HepG2 (cell line): ENCODE measurements around the gene ZFPL1. TPM values are rescaled to one million over a fixed set of nuclear protein-coding genes. Genes with fewer than 3 reads are reported as not detected.
A peak's percentile ranks its signal among the peaks of the same experiment; 100 is the strongest.

Source experiments
- ARHGAP35 ChIP-seq: sonication (generic); formaldehyde crosslinking; IDR thresholded peaks from 2 replicates; pipeline ENCODE4 v1.9.0; 2022; ENCODE audit warnings: mild to moderate bottlenecking, inconsistent platforms, moderate library complexity, missing genetic modification reagents, borderline replicate concordance
- CCAR2 ChIP-seq: fragments of 200-400 bp; formaldehyde crosslinking; optimal IDR thresholded peaks from 2 replicates; pipeline ENCODE3; 2018; ENCODE audit warnings: low read depth, mild to moderate bottlenecking, low read length, moderate library complexity
- ETV6 ChIP-seq: sonication (generic); formaldehyde crosslinking; conservative IDR thresholded peaks from 2 replicates; pipeline ENCODE4 v1.4.0; 2020; ENCODE audit warnings: missing genetic modification reagents
- EZH2 ChIP-seq: conservative IDR thresholded peaks from 2 replicates; pipeline ENCODE4 v1.6.1; 2012; ENCODE audit warnings: mild to moderate bottlenecking, low read depth, low read length, moderate library complexity
- MED1 ChIP-seq: sonication (generic); formaldehyde crosslinking; IDR thresholded peaks from 2 replicates; pipeline ENCODE4 v1.4.0; 2020; ENCODE audit warnings: missing genetic modification reagents
- NBN ChIP-seq: fragments of 450-650 bp; conservative IDR thresholded peaks from 2 replicates; pipeline ENCODE4 v1.6.1; 2017
- TSC22D2 ChIP-seq: sonication (generic); formaldehyde crosslinking; IDR thresholded peaks from 2 replicates; pipeline ENCODE4 v1.5.1; 2020; ENCODE audit warnings: missing genetic modification reagents, mild to moderate bottlenecking, borderline replicate concordance
- ZBED4 ChIP-seq: sonication (generic); formaldehyde crosslinking; IDR thresholded peaks from 2 replicates; pipeline ENCODE4 v1.4.0; 2020; ENCODE audit warnings: missing genetic modification reagents, borderline replicate concordance
- ZBTB38 ChIP-seq: sonication (generic); formaldehyde crosslinking; IDR thresholded peaks from 2 replicates; pipeline ENCODE4 v1.5.1; 2020; ENCODE audit warnings: mild to moderate bottlenecking, missing genetic modification reagents
- ZBTB7A ChIP-seq: sonication (generic); formaldehyde crosslinking; IDR thresholded peaks from 2 replicates; pipeline ENCODE4 v1.8.0; 2022; ENCODE audit warnings: mild to moderate bottlenecking, missing genetic modification reagents
- ZBTB8A ChIP-seq: sonication (generic); formaldehyde crosslinking; IDR thresholded peaks from 2 replicates; pipeline ENCODE4 v1.4.0; 2020; ENCODE audit warnings: mild to moderate bottlenecking, low read depth, missing genetic modification reagents, borderline replicate concordance
- ZEB1 ChIP-seq: IDR thresholded peaks from 2 replicates; pipeline ENCODE4 v1.6.1; 2012; ENCODE audit warnings: mild to moderate bottlenecking, low read depth, inconsistent platforms; ENCODE audit not compliant: insufficient replicate concordance
- ZFP41 ChIP-seq: sonication (generic); formaldehyde crosslinking; IDR thresholded peaks from 2 replicates; pipeline ENCODE4 v1.4.0; 2020; ENCODE audit warnings: mild to moderate bottlenecking, missing genetic modification reagents, borderline replicate concordance
- ZKSCAN5 ChIP-seq: sonication (generic); formaldehyde crosslinking; IDR thresholded peaks from 2 replicates; pipeline ENCODE4 v1.5.1; 2020; ENCODE audit warnings: mild to moderate bottlenecking, missing genetic modification reagents
- ZNF143 ChIP-seq: sonication (generic); formaldehyde crosslinking; IDR thresholded peaks from 2 replicates; pipeline ENCODE4 v1.4.0; 2020; ENCODE audit warnings: missing genetic modification reagents
- ZNF354B ChIP-seq: sonication (generic); formaldehyde crosslinking; IDR thresholded peaks from 2 replicates; pipeline ENCODE4 v1.8.0; 2022; ENCODE audit warnings: mild to moderate bottlenecking, missing genetic modification reagents
- ZNF430 ChIP-seq: sonication (generic); formaldehyde crosslinking; IDR thresholded peaks from 2 replicates; pipeline ENCODE4 v1.9.0; 2021; ENCODE audit warnings: mild to moderate bottlenecking, missing genetic modification reagents
- ZNF607 ChIP-seq: sonication (generic); formaldehyde crosslinking; IDR thresholded peaks from 2 replicates; pipeline ENCODE4 v1.5.1; 2020; ENCODE audit warnings: missing genetic modification reagents, mild to moderate bottlenecking, borderline replicate concordance
- ZSCAN20 ChIP-seq: sonication (generic); formaldehyde crosslinking; IDR thresholded peaks from 2 replicates; pipeline ENCODE4 v1.4.0; 2020; ENCODE audit warnings: missing genetic modification reagents, mild to moderate bottlenecking, borderline replicate concordance
- ZSCAN25 ChIP-seq: sonication (generic); formaldehyde crosslinking; IDR thresholded peaks from 2 replicates; pipeline ENCODE4 v1.8.0; 2022; ENCODE audit warnings: mild to moderate bottlenecking, missing genetic modification reagents
- polyA plus RNA-seq, 8 experiments: library from polyadenylated mRNA; depleted of rRNA in 3 of 8; stranded (reverse) in 7 of 8; unstranded in 1 of 8; fragments of >200 nt; fragmentation: Illumina TruSeq in 4 of 8; extraction: Trizol in 4 of 8; gene quantifications; 2 replicates each; pipeline versions ENCODE4 v1.2.1 to v1.2.3, GENCODE V29; 2011 to 2016; ENCODE audit warnings: low read depth in 4 of 8, missing spikeins in 1 of 8, mixed read lengths in 1 of 8; ENCODE audit not compliant: insufficient read depth in 1 of 8
- total RNA-seq, 5 experiments: library from RNA; depleted of rRNA; stranded (reverse); fragments of >200 nt; fragmentation: Illumina TruSeq; extraction: Trizol; gene quantifications; 2 replicates each; pipeline ENCODE4 v1.2.3, GENCODE V29; 2016; ENCODE audit warnings: low read depth in 1 of 5
- TF ChIP-seq, protein P1 (sequence below), 2 experiments: sonication (generic) in 1 of 2; formaldehyde crosslinking in 1 of 2; IDR thresholded peaks; 2 replicates each; pipeline versions ENCODE4 v1.4.0 to v1.6.1; 2016 to 2020; ENCODE audit warnings: borderline replicate concordance in 1 of 2, low read depth in 1 of 2, mild to moderate bottlenecking in 1 of 2, missing genetic modification reagents in 1 of 2

Gene ZFPL1
- total and polyA plus RNA-seq, 2 of the 13 experiments (the other 11 are each of a cell fraction or from before 2014, with no cell fraction given), result 32.2 to 56.0 TPM

- TF ChIP-seq EZH2, result no peak
- peak; percentile 34; the same call in 1 of the 2 replicates for TF ChIP-seq ARHGAP35 (CRISPR knock-in tag)
- peak; percentile 42; the same call in 1 of the 2 replicates for TF ChIP-seq MED1 (CRISPR knock-in tag)
- no peak for TF ChIP-seq ZBTB8A
- no peak for TF ChIP-seq TSC22D2 (CRISPR knock-in tag)
- TF ChIP-seq ZSCAN20 (CRISPR knock-in tag), result no peak
- TF ChIP-seq CCAR2, result no peak
- no peak; the same call in 1 of the 2 replicates for TF ChIP-seq ZBED4 (CRISPR knock-in tag)
- no peak for TF ChIP-seq NBN
- TF ChIP-seq, protein P1, sequence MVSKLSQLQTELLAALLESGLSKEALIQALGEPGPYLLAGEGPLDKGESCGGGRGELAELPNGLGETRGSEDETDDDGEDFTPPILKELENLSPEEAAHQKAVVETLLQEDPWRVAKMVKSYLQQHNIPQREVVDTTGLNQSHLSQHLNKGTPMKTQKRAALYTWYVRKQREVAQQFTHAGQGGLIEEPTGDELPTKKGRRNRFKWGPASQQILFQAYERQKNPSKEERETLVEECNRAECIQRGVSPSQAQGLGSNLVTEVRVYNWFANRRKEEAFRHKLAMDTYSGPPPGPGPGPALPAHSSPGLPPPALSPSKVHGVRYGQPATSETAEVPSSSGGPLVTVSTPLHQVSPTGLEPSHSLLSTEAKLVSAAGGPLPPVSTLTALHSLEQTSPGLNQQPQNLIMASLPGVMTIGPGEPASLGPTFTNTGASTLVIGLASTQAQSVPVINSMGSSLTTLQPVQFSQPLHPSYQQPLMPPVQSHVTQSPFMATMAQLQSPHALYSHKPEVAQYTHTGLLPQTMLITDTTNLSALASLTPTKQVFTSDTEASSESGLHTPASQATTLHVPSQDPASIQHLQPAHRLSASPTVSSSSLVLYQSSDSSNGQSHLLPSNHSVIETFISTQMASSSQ (IDR thresholded peaks at IDR 0.05; ENCODE audit: low read depth), result no peak
- TF ChIP-seq, protein P1 (CRISPR knock-in tag; IDR thresholded peaks at IDR 0.05; ENCODE audit: borderline replicate concordance), result no peak; the same call in 1 of the 2 replicates
- TF ChIP-seq ZBTB7A, result no peak
- peak; percentile 32; the same call in 1 of the 2 replicates for TF ChIP-seq ZSCAN25 (CRISPR knock-in tag)
- TF ChIP-seq ETV6 (CRISPR knock-in tag), result 0 out of 2 replicates have a peak, but pooled peaks have one; percentile 60
- peak; percentile 57 for TF ChIP-seq ZEB1
- no peak for TF ChIP-seq ZNF143 (CRISPR knock-in tag)
- peak; percentile 59; the same call in 1 of the 2 replicates for TF ChIP-seq ZFP41 (CRISPR knock-in tag)
- TF ChIP-seq ZBTB38 (CRISPR knock-in tag), result peak; percentile 12; the same call in 1 of the 2 replicates
- no peak for TF ChIP-seq ZNF354B (CRISPR knock-in tag)
- no peak for TF ChIP-seq ZKSCAN5 (CRISPR knock-in tag)
- peak; percentile 79; the same call in 1 of the 2 replicates for TF ChIP-seq ZNF430 (CRISPR knock-in tag)
- peak; percentile 86; the same call in 1 of the 2 replicates for TF ChIP-seq ZNF607 (CRISPR knock-in tag)
Measured at GRCh38 chr11:65112546-65113360, 28.7 kb downstream of the ZFPL1 start (continued).
